ENCODE results near the gene FBLN1. TPM values are rescaled to one million over a fixed set of nuclear protein-coding genes. Genes with fewer than 3 reads are reported as not detected.

Gene FBLN1
- total and polyA plus RNA-seq, 12 donors, result 31.3 to 126 (median 51.0) TPM

DNA sequence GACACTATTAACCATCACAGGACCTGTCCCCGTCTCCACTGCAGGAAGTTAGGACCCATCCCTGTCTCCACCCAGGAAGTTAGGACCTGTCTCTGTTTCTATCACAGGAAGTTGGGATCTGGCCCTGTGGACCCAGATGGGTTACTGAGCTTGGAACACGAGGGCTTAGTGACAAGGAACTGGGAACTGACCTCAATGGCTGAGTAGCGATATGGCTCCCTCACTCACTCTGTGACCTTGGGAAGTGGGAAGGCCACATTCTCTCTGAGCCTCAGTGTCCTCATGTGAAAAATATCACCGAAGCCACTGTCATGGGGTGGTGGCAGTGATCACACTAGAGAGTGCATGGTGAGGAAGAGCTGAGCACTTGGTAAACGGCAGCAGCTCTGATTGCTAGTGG, 59.4 kb downstream of the FBLN1 start:
- Histone ChIP-seq H3K27me3 (peaks cover 0 to 3% (median 0%) of the 10 kb centered on the region in 7 donors), H3K36me3 (peaks cover 0 to 20% (median 0%) of the 10 kb centered on the region in 9 donors), H3K4me3 (no peak overlapping the region), H3K27ac (no peak overlapping the region), H3K9me3 (peaks cover 0 to 19% (median 6%) of the 10 kb centered on the region in 11 donors), H3K4me1 (peaks cover 0 to 11% (median 5%) of the 10 kb centered on the region in 9 donors)
- no peak for DNase-seq
- 82 to 89% methylated on average over 5 of the region's 5 CpGs for WGBS, 2 donors
- TF ChIP-seq, protein P1, sequence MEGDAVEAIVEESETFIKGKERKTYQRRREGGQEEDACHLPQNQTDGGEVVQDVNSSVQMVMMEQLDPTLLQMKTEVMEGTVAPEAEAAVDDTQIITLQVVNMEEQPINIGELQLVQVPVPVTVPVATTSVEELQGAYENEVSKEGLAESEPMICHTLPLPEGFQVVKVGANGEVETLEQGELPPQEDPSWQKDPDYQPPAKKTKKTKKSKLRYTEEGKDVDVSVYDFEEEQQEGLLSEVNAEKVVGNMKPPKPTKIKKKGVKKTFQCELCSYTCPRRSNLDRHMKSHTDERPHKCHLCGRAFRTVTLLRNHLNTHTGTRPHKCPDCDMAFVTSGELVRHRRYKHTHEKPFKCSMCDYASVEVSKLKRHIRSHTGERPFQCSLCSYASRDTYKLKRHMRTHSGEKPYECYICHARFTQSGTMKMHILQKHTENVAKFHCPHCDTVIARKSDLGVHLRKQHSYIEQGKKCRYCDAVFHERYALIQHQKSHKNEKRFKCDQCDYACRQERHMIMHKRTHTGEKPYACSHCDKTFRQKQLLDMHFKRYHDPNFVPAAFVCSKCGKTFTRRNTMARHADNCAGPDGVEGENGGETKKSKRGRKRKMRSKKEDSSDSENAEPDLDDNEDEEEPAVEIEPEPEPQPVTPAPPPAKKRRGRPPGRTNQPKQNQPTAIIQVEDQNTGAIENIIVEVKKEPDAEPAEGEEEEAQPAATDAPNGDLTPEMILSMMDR (IDR thresholded peaks at IDR 0.05), result no peak
- no peak for ATAC-seq
- intact Hi-C loops (cut with DNase I), result no loop called here

DNA sequence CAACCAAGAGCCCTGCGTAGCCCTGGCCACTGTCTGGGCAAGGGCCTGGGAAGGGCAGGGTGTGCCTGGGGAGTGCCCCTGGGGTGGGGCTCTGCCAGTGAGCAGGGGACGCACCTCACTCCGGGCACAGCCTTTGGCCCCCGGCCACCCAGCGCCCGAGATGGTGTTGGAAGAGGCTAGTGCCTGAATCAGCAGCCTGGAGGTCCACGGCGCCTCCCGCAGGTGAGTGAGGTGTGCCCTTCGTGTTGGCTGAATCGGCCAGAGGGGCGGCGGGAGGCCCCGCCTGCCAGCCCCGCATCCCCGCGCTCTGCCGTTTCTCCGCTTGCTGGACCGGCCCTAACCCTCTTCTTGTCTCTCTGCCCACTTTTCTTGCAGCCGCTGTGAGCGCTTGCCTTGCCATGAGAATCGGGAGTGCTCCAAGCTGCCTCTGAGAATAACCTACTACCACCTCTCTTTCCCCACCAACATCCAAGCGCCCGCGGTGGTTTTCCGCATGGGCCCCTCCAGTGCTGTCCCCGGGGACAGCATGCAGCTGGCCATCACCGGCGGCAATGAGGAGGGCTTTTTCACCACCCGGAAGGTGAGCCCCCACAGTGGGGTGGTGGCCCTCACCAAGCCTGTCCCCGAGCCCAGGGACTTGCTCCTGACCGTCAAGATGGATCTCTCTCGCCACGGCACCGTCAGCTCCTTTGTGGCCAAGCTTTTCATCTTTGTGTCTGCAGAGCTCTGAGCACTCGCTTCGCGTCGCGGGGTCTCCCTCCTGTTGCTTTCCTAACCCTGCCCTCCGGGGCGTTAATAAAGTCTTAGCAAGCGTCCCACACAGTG, 60.1 kb downstream of the FBLN1 start:
- Histone ChIP-seq H3K4me3 (no peak overlapping the region), H3K9me3 (peaks cover 0 to 19% (median 6%) of the 10 kb centered on the region in 11 donors), H3K27me3 (peaks cover 0 to 8% (median 0%) of the 10 kb centered on the region in 7 donors), H3K4me1 (peaks cover 0 to 11% (median 5%) of the 10 kb centered on the region in 9 donors), H3K36me3 (peaks cover 0 to 20% (median 0%) of the 10 kb centered on the region in 9 donors), H3K27ac (no peak overlapping the region)
- peak in 3 of 8 donors; percentile 15 to 37 (median 34) for ATAC-seq
- intact Hi-C loops (cut with DNase I), result no loop called here
- WGBS, 2 donors, result 95 to 97% methylated on average over 44 of the region's 44 CpGs
- DNase-seq, result no peak
- TF ChIP-seq, protein P1 (IDR thresholded peaks at IDR 0.05), result no peak

DNA sequence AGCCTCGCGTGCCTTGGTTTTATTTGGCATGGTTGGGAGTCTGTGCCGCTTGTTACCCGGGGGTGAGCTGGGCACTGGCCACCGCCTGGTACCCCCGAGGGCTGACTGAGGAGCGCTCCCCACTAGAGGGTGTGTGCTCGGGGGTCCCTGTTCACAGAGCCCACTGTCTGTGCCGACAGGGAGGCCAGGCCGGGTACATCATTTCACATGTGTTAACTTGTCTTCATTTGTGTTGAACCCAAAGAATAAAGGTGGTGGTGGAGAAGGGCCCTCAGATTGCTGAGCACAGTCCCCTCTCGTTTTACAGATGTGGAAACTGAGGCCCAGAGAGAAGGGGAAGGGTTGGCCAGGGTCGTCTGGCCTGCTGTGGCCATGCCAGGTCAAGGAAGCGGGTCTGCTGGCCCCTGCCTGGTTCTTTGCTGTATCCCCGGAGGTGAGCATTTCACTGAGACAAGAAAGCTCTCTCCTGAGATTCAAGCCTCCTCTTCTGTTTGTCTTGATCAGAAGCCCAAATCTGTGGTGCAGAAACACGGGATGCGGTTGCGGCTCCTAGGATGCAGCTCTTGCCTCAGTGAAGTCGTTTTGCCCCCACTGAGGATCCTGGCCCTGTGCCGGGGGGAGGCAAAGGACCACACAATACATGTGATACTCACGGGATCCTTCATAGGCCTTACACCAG, 60.8 kb downstream of the FBLN1 start:
- Histone ChIP-seq H3K27ac (no peak overlapping the region), H3K36me3 (peaks cover 0 to 20% (median 0%) of the 10 kb centered on the region in 9 donors), H3K4me1 (peaks cover 0 to 11% (median 5%) of the 10 kb centered on the region in 9 donors), H3K9me3 (peaks cover 0 to 19% (median 6%) of the 10 kb centered on the region in 11 donors), H3K27me3 (peaks cover 0 to 8% (median 0%) of the 10 kb centered on the region in 7 donors), H3K4me3 (no peak overlapping the region)
- TF ChIP-seq, protein P1 (IDR thresholded peaks at IDR 0.05), result no peak
- DNase-seq (no peak), ATAC-seq (peak in 1 of 8 donors; percentile 14)
- 79 to 81% methylated on average over 20 of the region's 20 CpGs for WGBS, 2 donors
- intact Hi-C loops (cut with DNase I), result no loop called here

DNA sequence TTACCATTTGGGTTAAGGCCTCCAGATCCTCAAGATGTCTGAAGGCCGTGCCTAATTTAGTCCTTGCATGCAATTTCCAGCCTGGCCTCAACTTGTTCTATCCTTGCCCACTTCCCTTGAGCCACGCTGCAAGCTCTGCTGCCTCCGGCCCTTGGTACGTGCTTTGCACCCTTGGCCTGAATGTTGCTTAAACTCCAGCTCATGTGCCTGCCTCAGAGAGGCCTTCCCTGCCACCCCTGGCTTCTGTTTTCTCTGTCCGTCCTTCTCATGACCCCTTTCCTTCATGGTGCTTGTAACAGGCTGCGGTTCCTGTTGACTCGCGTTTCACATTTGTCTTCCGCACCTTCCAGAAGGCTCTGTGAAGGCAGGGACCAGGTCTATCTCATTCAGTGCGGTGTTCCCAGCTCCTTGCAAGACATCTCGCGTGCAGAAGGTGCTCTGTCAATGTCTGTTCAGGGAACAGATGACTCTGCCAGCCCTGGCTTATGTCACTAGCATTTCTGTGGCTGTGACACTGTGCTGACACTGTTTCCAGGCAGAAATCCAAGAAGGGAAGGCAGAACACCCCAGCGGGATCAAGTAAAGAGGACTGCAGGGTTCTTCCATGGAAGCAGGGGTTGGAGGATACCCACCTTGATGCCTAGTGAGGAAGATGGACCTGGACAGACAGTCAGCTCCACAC, 61.8 kb downstream of the FBLN1 start:
- intact Hi-C loops (cut with DNase I), result no loop called here
- TF ChIP-seq, protein P1 (IDR thresholded peaks at IDR 0.05), result no peak
- 65 to 66% methylated on average over 13 of the region's 13 CpGs for WGBS, 2 donors
- Histone ChIP-seq H3K27me3 (peaks cover 0 to 8% (median 0%) of the 10 kb centered on the region in 7 donors), H3K27ac (peak overlapping the region in 6 of 10 donors; percentile 23 to 74 (median 54)), H3K4me3 (no peak overlapping the region), H3K9me3 (peaks cover 0 to 16% (median 6%) of the 10 kb centered on the region in 11 donors), H3K36me3 (peaks cover 0 to 20% (median 0%) of the 10 kb centered on the region in 9 donors), H3K4me1 (peaks cover 0 to 11% (median 5%) of the 10 kb centered on the region in 9 donors)
- DNase-seq, result peak in 1 of 2 donors; percentile 67
- peak; percentile 81 to 95 (median 88) for ATAC-seq

All from heart right ventricle (tissue), 16 donors.